ENCODE results near the gene GCSAML. TPM values are rescaled to one million over a fixed set of nuclear protein-coding genes. Genes with fewer than 3 reads are reported as not detected.
A peak's percentile ranks its signal among the peaks of the same experiment; 100 is the strongest.

GCSAML gene
- total and polyA plus RNA-seq, 9 of the 15 experiments (the other 6 are each of a cell fraction or from before 2014, with no cell fraction given), result 0.01 TPM; not detected in 8

GRCh38 chr1:247517795-247518612, 30.9 kb upstream of the GCSAML start (continued):
- TF ChIP-seq ZNF507 (tag; conservative IDR thresholded peaks at IDR 0.05) (no peak), MAFF (IDR thresholded peaks at IDR 0.05; ENCODE audit: low read length) (no peak), MIER1 (IDR thresholded peaks at IDR 0.05; ENCODE audit: low read depth) (no peak), ETV1 (tag; conservative IDR thresholded peaks at IDR 0.05; ENCODE audit: low read depth) (no peak), ZBTB33 (CRISPR knock-in tag; IDR thresholded peaks at IDR 0.05) (peak; percentile 52; the same call in 1 of the 2 replicates), GTF2B (IDR thresholded peaks at IDR 0.05; ENCODE audit: extremely low read depth, insufficient read length) (no peak), GTF2F1 (IDR thresholded peaks at IDR 0.05; ENCODE audit: low read depth, low read length) (no peak), ZNF707 (CRISPR knock-in tag; conservative IDR thresholded peaks at IDR 0.05) (no peak), CBFA2T3 (IDR thresholded peaks at IDR 0.05) (no peak), SP2 (IDR thresholded peaks at IDR 0.05; ENCODE audit: extremely low read depth, low read depth, low read length, poor library complexity, severe bottlenecking) (no peak), CBFA2T2 (conservative IDR thresholded peaks at IDR 0.05) (no peak), SNIP1 (IDR thresholded peaks at IDR 0.05; ENCODE audit: low read depth) (no peak), LCOR (CRISPR knock-in tag; IDR thresholded peaks at IDR 0.05) (peak; percentile 68; the same call in 1 of the 2 replicates), TGIF2 (CRISPR knock-in tag; IDR thresholded peaks at IDR 0.05) (peak; percentile 42; the same call in 1 of the 2 replicates), ZBTB9 (CRISPR knock-in tag; IDR thresholded peaks at IDR 0.05) (no peak), BRD9 (IDR thresholded peaks at IDR 0.05; ENCODE audit: low read depth, partially characterized antibody) (no peak), ZNF384 (IDR thresholded peaks at IDR 0.05; ENCODE audit: low read depth, low read length) (no peak), EP400 (IDR thresholded peaks at IDR 0.05) (no peak), CREB3L1 (IDR thresholded peaks at IDR 0.05; ENCODE audit: borderline replicate concordance, low read depth) (peak; percentile 69; the same call in 1 of the 2 replicates), DACH1 (IDR thresholded peaks at IDR 0.05; ENCODE audit: partially characterized antibody) (no peak)
